B cell (primary cell): Measurements from ENCODE around the gene FOXS1. TPM values are rescaled to one million over a fixed set of nuclear protein-coding genes. Genes with fewer than 3 reads are reported as not detected.

Source experiments
- ATAC-seq: fragments of 200-7000 bp; cut with Tn5 transposase; one replicate; pipeline ENCODE4 v1.10.0; 2021; ENCODE audit warnings: low read depth, mild to moderate bottlenecking, moderate number of reproducible peaks, moderate library complexity
- CTCF ChIA-PET: fragments of 350-600 bp; sonication (Branson Sonifier 250); formaldehyde crosslinking; loops from one replicate; lab custom pipeline; 2021; ENCODE audit warnings: antibody characterized with exemption, inconsistent platforms; lab: Charles Lee
- POLR2A ChIA-PET: fragments of 350-600 bp; sonication (Branson Sonifier 250); formaldehyde crosslinking; loops from one replicate; lab custom pipeline; 2021; ENCODE audit warnings: antibody characterized with exemption; lab: Charles Lee
- DNase-seq: peaks from one replicate; pipeline ENCODE4 v3.0.0; 2013
- H2AFZ ChIP-seq: 2 replicates; pipeline ENCODE4 v1.6.1; 2012; ENCODE audit warnings: mild to moderate bottlenecking, low read depth, low read length; ENCODE audit not compliant: insufficient read depth, poor library complexity, severe bottlenecking
- H3K27ac ChIP-seq, 2 donors: 1 replicate in 1 of 2; 2 replicates in 1 of 2; pipeline ENCODE4 v1.5.1; 2012 to 2013; ENCODE audit warnings: low read length in 2 of 2, mild to moderate bottlenecking in 2 of 2, moderate library complexity in 1 of 2
- H3K27me3 ChIP-seq, 4 experiments: fragments of 200-600 bp in 1 of 4; sonication (generic) in 1 of 4; replicated peaks in 1 of 4; 1 replicate in 2 of 4; 2 replicates in 2 of 4; pipeline versions ENCODE4 v1.6.1 to v1.7.0; 2013 to 2016; ENCODE audit warnings: low read length in 3 of 4, mild to moderate bottlenecking in 2 of 4, mixed read lengths in 1 of 4, moderate library complexity in 1 of 4; ENCODE audit not compliant: insufficient read depth in 4 of 4, control insufficient read depth in 3 of 4; ENCODE audit errors: control extremely low read depth in 1 of 4
- H3K36me3 ChIP-seq, 2 experiments: replicated peaks in 1 of 2; 1 replicate in 1 of 2; 2 replicates in 1 of 2; pipeline versions ENCODE4 v1.6.1 to v1.7.1; 2013; ENCODE audit warnings: low read length in 1 of 2; ENCODE audit not compliant: insufficient read depth in 2 of 2, control insufficient read depth in 1 of 2; ENCODE audit errors: control extremely low read depth in 1 of 2, extremely low read depth in 1 of 2
- H3K4me1 ChIP-seq, 2 donors: fragments of 200-600 bp in 1 of 2; sonication (generic) in 1 of 2; 1 replicate in 1 of 2; 2 replicates in 1 of 2; pipeline versions ENCODE4 v1.5.1 to v1.6.1; 2013 to 2017; ENCODE audit warnings: low read length in 2 of 2; ENCODE audit not compliant: control insufficient read depth in 2 of 2, insufficient read depth in 2 of 2
- H3K4me2 ChIP-seq: replicated peaks from 2 replicates; pipeline ENCODE3; 2012; ENCODE audit warnings: mild to moderate bottlenecking, low read depth, low read length; ENCODE audit not compliant: poor library complexity, severe bottlenecking
- H3K4me3 ChIP-seq, 5 experiments: fragments of 200-600 bp in 1 of 5; sonication (generic) in 1 of 5; 1 replicate in 3 of 5; 2 replicates in 2 of 5; pipeline versions ENCODE4 v1.5.1 to v1.7.0; 2011 to 2016; ENCODE audit warnings: low read length in 4 of 5, mild to moderate bottlenecking in 4 of 5, low read depth in 2 of 5, control low read depth in 1 of 5, moderate library complexity in 1 of 5; ENCODE audit not compliant: insufficient read depth in 1 of 5; ENCODE audit errors: control extremely low read depth in 1 of 5, extremely low read depth in 1 of 5
- H3K79me2 ChIP-seq: fragments of 200-600 bp; sonication (generic); one replicate; pipeline ENCODE4 v1.6.0; 2016; ENCODE audit warnings: low read length; ENCODE audit not compliant: control insufficient read depth, insufficient read depth
- H3K9ac ChIP-seq: fragments of 200-600 bp; sonication (generic); 2 replicates; pipeline ENCODE4 v1.6.1; 2017; ENCODE audit warnings: mild to moderate bottlenecking, low read length, moderate library complexity
- H3K9me3 ChIP-seq, 3 donors: one replicate each; pipeline versions ENCODE4 v1.6.1 to v1.7.1; 2013; ENCODE audit warnings: low read length in 2 of 3; ENCODE audit not compliant: control insufficient read depth in 2 of 3, insufficient read depth in 1 of 3; ENCODE audit errors: control extremely low read depth in 1 of 3
- H4K20me1 ChIP-seq: 2 replicates; pipeline ENCODE4 v1.6.0; 2012; ENCODE audit warnings: mild to moderate bottlenecking, low read length; ENCODE audit not compliant: insufficient read depth, control insufficient read depth, poor library complexity, severe bottlenecking
- H3K27ac Mint-ChIP-seq: one replicate; pipeline ENCODE4 v1.8.0; 2021; ENCODE audit warnings: mixed read lengths
- H3K27me3 Mint-ChIP-seq: one replicate; pipeline ENCODE4 v1.8.0; 2021; ENCODE audit warnings: mixed read lengths
- H3K4me1 Mint-ChIP-seq: one replicate; pipeline ENCODE4 v1.8.0; 2021; ENCODE audit warnings: mixed read lengths
- H3K4me3 Mint-ChIP-seq: one replicate; pipeline ENCODE4 v1.8.0; 2021; ENCODE audit warnings: mixed read lengths
- H3K9me3 Mint-ChIP-seq: one replicate; pipeline ENCODE4 v1.8.0; 2022; ENCODE audit warnings: mixed read lengths; ENCODE audit not compliant: insufficient read depth
- CTCF ChIP-seq: fragments of 200-600 bp; IDR thresholded peaks from one replicate; pipeline ENCODE4 v1.8.0; 2022; ENCODE audit warnings: antibody characterized with exemption, mild to moderate bottlenecking
- EZH2 ChIP-seq: IDR thresholded peaks from 2 replicates; pipeline ENCODE4 v1.6.1; 2012; ENCODE audit warnings: borderline replicate concordance, low read depth, mild to moderate bottlenecking, moderate library complexity, low read length; ENCODE audit not compliant: insufficient read depth, poor library complexity, severe bottlenecking
- WGBS: methylation state at CpG from one replicate; pipeline ENCODE4 v1.1.5; 2013; ENCODE audit warnings: missing lambda C conversion rate; ENCODE audit not compliant: insufficient coverage; 5-methylcytosine and 5-hydroxymethylcytosine counted together
- intact Hi-C: fragments of 100-400 bp; cut with micrococcal nuclease; formaldehyde crosslinking; loops from one replicate; pipeline ENCODE4 v1.10.0; 2022
- polyA plus RNA-seq: library from polyadenylated mRNA; depleted of rRNA; stranded (reverse); fragments of >200 nt; gene quantifications from 2 replicates; pipeline ENCODE4 v1.2.3, GENCODE V29; 2012
- total RNA-seq, 2 donors: library from RNA; stranded (reverse); fragments of 120-200 nt in 1 of 2; gene quantifications; 1 replicate in 1 of 2; 2 replicates in 1 of 2; pipeline versions ENCODE4 v1.2.3 to v1.2.4, GENCODE V29; 2013 to 2022

The FOXS1 gene
- total and polyA plus RNA-seq, 2 donors (not counting 1 experiment from before 2014, with no cell fraction given), result not detected

- H3K4me1 ChIP-seq, result peaks cover 16 to 28% of the 10 kb centered on the region in 2 donors
- CTCF ChIA-PET, result interaction anchor here (0.9 to 2.4 kb wide), 3 partner anchors 9 to 39 kb away, joined by 4 to 8 read pairs (median 4); no protein-coding TSS in a partner anchor
- no peaks in the 10 kb centered on the region for H4K20me1 ChIP-seq
- intact Hi-C loops, result no loop called here
- H3K4me2 ChIP-seq, result no peak overlapping the region
- ATAC-seq, result no peak
- no peaks in the 10 kb centered on the region for H3K79me2 ChIP-seq
- H3K27ac ChIP-seq, result no peak overlapping the region
- no peaks in the 10 kb centered on the region for H3K9me3 ChIP-seq
- H3K27me3 ChIP-seq, result no peaks in the 10 kb centered on the region
- Mint-ChIP-seq H3K27me3 (no peaks in the 10 kb centered on the region), H3K9me3 (no peaks in the 10 kb centered on the region), H3K27ac (no peak overlapping the region), H3K4me1 (peaks cover 22% of the 10 kb centered on the region), H3K4me3 (no peak overlapping the region)
- no peaks in the 10 kb centered on the region for H3K36me3 ChIP-seq
- WGBS, result 100% methylated on average over 2 of the region's 3 CpGs
- DNase-seq, result no peak
- no peak overlapping the region for H2AFZ ChIP-seq
- POLR2A ChIA-PET, result no interaction called here
- no peak overlapping the region for H3K9ac ChIP-seq
- H3K4me3 ChIP-seq, result no peak overlapping the region
- TF ChIP-seq CTCF (no peak), EZH2 (no peak)
These were observed 36.9 kb downstream of the FOXS1 start for GRCh38 chr20:31808481-31808880.

GRCh38 chr20:31806564-31807355 is 38.6 kb downstream of the FOXS1 start:
- ChIA-PET POLR2A (no interaction called here), CTCF (interaction anchor here (1.1 to 2.4 kb wide), 2 partner anchors 11 to 40 kb away, joined by 3 to 8 read pairs; no protein-coding TSS in a partner anchor)
- ATAC-seq, result no peak
- Histone ChIP-seq H3K4me3 (no peak overlapping the region), H3K9ac (no peak overlapping the region), H3K9me3 (no peaks in the 10 kb centered on the region), H3K4me1 (peaks cover 16 to 28% of the 10 kb centered on the region in 2 donors), H3K27me3 (no peaks in the 10 kb centered on the region), H3K79me2 (no peaks in the 10 kb centered on the region), H3K4me2 (peak overlapping the region; percentile 31), H3K36me3 (no peaks in the 10 kb centered on the region), H2AFZ (peak overlapping the region; percentile 76), H4K20me1 (no peaks in the 10 kb centered on the region), H3K27ac (peak overlapping the region in 1 of 2 donors; percentile 46)
- TF ChIP-seq CTCF (no peak), EZH2 (no peak)
- H3K9me3 Mint-ChIP-seq, result no peaks in the 10 kb centered on the region
- no peaks in the 10 kb centered on the region for H3K27me3 Mint-ChIP-seq
- intact Hi-C loops, result no loop called here
- DNase-seq, result peak; percentile 23
- WGBS, result 67% methylated on average over 7 of the region's 8 CpGs
- no peak overlapping the region for H3K4me3 Mint-ChIP-seq
- peaks cover 24% of the 10 kb centered on the region for H3K4me1 Mint-ChIP-seq
- H3K27ac Mint-ChIP-seq, result peak overlapping the region; percentile 47
